CD4-positive, alpha-beta T cell treated with Interleukin-2 at 100 ng/mL for 4 hours (primary cell): ENCODE results near the gene PIK3CB.
"Not testable (repeated sequence)": the region's sequence is repeated elsewhere in the genome, so short reads cannot be mapped to it uniquely, and the experiment has no call there.

ENCODE experiments used
- DNase-seq: peaks from one replicate; pipeline ENCODE4 v3.0.0-alpha.2; 2020; ENCODE audit warnings: low spot score

The PIK3CB gene

DNA sequence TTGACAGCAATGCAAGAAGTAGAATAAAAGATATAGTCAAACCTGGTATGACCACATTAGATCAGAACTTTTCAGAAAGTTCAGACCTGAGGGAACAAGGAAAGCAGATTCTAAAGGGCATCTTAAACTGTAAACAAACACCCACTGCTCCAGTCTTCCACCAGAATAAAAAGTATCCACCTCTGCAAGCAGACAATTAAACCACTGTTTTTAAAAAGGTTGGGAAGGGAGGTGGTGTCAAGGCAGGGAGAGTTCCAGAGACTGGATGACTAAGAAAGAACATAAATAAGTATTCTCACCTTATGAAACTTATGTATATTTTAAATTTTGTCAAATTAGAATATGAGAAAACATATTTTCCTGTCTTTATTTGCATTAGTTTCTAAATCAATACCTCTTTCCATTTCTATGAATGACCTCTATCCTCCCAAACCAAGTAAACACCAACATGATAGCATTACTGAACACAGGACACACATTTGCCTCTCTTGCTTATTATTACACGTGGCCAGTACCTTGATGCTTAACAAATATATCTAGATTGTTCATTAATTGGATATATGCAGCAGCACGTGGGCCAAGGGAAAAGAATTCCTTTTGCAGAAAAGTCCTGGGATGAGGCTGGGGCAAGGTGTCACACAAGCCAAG is 31.6 kb downstream of the PIK3CB start:
- no peak for DNase-seq

- not testable (repeated sequence) for DNase-seq
Measured at GRCh38 chr3:138802223-138802622, 32.5 kb downstream of the PIK3CB start.

DNA sequence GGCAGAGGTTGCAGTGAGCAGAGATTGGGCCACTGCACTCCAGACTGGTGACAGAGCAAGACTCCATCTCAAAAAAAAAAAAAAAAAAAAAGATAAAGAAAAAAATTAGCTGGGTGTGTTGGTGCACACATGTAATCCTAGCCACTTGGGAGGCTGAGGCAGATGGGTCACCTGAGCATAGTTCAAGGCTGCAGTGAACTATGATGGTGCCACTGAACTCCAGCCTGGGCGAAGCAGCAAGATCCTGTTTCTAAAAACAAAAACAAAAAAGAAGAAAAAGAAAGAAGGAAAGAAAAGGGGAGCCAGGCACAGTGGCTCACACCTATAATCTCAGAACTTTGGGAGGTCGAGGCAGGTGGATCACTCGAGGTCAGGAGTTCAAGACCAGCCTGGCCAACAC is 32.9 kb downstream of the PIK3CB start:
- no peak for DNase-seq

DNA sequence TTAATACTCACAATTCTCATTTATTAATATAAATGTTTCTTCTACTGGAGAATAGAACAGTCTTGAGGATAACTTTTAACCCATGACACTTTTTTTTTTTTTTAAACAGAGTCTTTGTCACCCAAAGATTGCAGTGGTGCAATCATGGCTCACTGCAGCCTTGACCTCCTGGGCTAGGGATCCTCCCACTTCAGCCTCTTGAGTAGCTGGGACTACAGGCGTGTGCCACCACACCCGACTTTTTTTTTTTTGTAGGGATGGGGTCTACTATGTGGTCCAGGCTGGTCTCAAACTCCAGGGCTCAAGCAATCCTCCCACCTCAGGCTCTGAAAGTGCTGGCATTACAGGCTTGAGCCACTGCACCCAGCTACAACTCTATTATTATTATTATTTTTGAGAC is 34.5 kb downstream of the PIK3CB start:
- no peak for DNase-seq

DNA sequence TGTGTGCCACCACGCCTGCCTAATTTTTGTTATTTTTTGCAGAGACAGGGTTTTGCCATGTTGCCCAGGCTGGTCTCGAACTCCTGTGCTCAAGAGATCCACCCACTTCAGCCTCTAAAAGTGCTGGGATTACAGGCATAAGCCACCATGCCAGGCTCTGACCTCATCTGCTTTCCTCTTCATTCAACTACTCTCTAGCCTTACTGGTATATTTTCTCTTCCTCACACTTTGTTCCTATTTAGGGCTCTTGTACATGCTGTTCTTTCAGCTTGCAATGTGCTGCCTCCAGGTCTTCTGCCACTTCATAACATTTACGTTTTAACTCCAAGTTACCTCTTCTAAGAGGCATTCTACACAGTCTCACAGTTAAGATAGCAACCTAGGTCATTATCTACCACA is 34.9 kb downstream of the PIK3CB start:
- no peak for DNase-seq

- DNase-seq, result no peak
Measured at GRCh38 chr3:138797508-138798038, 37.2 kb downstream of the PIK3CB start.

DNA sequence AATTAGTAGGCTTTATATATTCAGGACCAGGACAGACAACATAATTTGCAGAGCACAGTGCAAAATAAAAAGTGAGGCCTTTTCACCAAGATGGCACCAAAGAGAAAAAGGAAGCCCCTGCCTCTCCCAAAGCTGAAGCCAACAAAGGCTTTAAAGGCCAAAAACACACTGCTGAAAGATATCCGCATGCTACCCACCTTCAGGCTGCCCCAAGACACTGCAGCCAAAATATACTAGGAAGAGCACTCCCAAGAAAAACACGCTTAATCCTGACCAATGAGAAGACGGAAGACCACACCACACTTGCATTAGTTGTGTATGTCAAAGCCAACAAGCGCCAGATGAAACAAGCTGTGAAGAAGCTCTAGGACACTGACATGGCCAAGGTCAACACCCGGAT is 38.0 kb downstream of the PIK3CB start:
- no peak for DNase-seq

- DNase-seq, result no peak
Measured at GRCh38 chr3:138786788-138787271, 47.9 kb downstream of the PIK3CB start.

DNA sequence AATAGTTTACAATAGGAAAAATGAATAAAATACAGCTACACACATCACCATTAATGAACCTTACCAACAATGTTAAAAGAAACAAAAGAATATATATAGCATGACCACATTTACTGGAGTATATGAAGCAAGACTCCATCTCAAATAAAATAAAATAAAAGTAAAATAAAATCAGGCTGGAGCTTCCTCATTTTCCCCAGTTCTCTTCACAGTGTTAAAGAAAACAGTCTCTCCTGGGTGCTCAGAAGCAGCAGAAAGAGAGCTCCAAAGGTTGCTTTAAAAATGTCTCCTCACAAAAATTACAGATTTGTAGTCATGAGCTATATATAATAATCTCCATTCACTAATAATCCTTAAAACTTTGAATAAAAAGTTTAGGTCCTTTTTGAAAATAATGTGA is 48.8 kb downstream of the PIK3CB start:
- no peak for DNase-seq

DNA sequence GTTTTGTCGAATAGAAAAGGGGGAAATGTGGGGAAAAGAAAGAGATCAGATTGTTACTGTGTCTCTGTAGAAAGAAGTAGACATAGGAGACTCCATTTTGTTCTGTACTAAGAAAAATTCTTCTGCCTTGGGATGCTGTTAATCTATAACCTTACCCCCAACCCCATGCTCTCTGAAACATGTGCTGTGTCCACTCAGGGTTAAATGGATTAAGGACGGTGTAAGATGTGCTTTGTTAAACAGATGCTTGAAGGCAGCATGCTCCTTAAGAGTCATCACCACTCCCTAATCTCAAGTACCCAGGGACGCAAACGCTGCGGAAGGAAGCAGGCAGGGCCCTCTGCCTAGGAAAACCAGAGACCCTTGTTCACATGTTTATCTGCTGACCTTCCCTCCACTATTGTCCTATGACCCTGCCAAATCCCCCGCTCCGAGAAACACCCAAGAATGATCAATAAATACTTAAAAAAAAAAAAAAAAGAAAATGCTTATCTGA is 49.3 kb downstream of the PIK3CB start:
- DNase-seq, result not testable (repeated sequence)

GRCh38 chr3:138782755-138783154 is 52.0 kb downstream of the PIK3CB start:
- DNase-seq, result no peak

GRCh38 chr3:138781012-138781470 is 53.7 kb downstream of the PIK3CB start:
- DNase-seq, result peak; percentile 78

- DNase-seq, result no peak
Measured at GRCh38 chr3:138778643-138779042, 56.1 kb downstream of the PIK3CB start.

GRCh38 chr3:138776961-138777360 is 57.8 kb downstream of the PIK3CB start:
- DNase-seq, result no peak

- no peak for DNase-seq
Measured at GRCh38 chr3:138775254-138775595, 59.5 kb downstream of the PIK3CB start.

- DNase-seq, result peak; percentile 43
Measured at GRCh38 chr3:138774529-138775253, 60.0 kb downstream of the PIK3CB start.

- DNase-seq, result no peak
Measured at GRCh38 chr3:138771585-138771984, 63.1 kb downstream of the PIK3CB start.

DNA sequence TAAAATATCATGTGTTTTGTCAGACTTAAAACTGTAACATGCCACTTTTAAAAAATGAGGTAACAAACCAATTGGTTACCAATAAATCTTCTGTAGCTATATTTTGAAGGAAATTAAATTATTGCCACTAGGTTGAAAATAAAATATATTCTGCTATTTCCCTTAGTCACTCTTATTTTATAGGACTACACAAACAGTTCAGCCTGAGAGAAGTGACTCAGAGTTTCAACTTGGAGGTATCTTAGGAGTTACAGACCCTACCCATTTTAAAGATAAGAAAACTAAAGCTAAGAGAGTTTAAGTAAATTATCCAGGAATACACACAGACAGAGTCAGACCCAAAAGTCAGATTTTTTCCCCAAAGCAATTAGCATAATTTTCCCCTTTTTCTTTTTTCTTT is 65.1 kb downstream of the PIK3CB start:
- DNase-seq, result no peak

GRCh38 chr3:138768946-138769345 is 65.8 kb downstream of the PIK3CB start:
- DNase-seq, result no peak

- DNase-seq, result no peak
Measured at GRCh38 chr3:138768125-138768524, 66.6 kb downstream of the PIK3CB start.

DNA sequence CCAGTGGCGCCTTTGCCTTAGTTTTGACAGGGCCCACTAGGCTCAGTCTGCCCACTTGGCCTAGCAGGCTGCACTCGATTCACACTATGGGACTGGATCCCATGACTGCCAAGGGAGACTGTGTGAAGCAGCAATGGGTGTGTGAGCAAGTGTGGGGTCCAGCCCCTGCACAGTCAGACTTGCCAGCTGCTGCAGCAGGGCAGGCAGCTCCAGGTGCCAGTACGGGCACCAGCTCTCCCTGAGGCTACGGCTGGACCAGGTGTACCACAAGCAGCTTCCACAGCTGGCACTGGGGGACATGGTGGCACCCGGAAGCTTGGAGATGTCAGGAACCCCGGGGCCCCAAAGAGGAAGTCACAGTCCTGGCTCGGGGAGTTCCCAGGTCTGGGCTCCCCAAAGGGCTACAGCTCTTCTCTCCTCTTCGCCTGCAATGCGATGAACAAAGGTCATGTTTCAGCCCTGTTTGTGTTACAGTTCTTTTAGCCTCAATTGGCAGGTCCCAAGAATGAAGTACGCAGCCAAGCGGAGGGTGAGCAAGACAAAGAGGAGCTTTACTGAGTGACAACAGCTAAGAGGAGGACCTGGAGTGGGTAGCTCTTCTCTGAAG is 67.1 kb downstream of the PIK3CB start:
- DNase-seq, result no peak

GRCh38 chr3:138761002-138761401 is 73.7 kb downstream of the PIK3CB start:
- no peak for DNase-seq

DNA sequence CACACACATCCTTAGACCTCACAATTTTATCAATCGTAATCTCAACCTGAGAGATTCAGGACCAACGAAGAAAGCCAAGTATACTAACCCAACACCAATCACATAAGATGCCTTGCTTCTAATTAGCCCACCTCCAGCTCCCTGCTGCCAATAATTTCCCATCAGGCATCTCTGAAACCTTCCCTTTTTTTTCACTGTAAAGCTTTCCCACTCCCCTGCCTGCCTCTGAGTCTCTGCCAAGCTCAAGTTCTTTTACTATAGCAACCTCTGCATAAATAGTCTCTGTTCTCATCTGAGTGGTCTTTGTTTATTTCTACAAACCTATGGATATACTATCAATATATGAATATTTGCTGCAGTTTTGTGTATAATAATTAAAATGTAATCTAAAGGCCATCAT is 86.5 kb downstream of the PIK3CB start:
- DNase-seq, result no peak
